ENCODE data around the gene STMN1. TPM values are rescaled to one million over a fixed set of nuclear protein-coding genes. Genes with fewer than 3 reads are reported as not detected.

Gene STMN1
- total and polyA plus RNA-seq, 9 of the 15 experiments (the other 6 are each of a cell fraction or from before 2014, with no cell fraction given): 269 to 2,153 (median 595) TPM

DNA sequence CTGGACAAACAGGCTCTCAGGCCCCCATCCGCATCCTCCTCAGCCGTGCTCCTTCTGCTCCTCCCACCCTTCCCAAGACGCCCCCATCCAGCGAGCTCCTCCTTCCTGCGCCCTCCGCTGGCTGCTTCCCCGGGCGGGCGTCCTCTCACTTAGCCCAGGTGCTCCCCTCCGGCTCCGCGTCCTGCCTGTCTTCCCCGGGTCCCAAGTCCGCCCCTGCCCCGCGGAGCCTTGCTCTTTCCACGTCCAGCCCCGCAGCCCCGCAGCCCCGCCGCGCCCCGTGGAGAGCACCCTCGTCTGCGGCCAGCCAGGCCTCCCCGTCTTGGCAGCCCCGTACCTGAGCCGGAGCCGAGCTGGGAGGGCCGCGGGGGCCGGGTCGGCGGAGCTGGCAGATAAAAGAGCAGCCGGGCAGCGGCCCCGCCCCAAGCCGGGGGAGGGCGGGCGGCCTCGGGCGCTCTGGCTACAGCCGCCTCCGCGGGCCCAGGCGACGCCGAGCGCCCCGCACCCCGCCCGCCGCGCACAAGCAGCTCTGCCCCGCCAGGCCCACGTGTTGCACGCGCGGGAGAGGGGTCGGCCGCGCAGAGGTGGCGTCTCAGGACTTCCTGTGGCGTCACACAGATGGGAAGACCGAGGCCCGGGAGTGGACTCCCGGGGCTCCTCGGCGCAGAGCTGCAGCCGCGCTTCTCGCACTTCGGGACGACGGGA, 30.9 kb downstream of the STMN1 start, which contains the start of gene PAQR7 (continued):
- TF ChIP-seq ZNF589 (CRISPR knock-in tag; IDR thresholded peaks at IDR 0.05; ENCODE audit: low read depth) (peak; percentile 90), FIP1L1 (IDR thresholded peaks at IDR 0.05; ENCODE audit: low read depth, low read length, poor library complexity, severe bottlenecking) (peak; percentile 38), FOSL1 (tag; conservative IDR thresholded peaks at IDR 0.05) (no peak; the same call in 1 of the 2 replicates), FOXK2 (conservative IDR thresholded peaks at IDR 0.05 in 1 of 2, IDR thresholded peaks at IDR 0.05 in 1 of 2; ENCODE audit: low read depth in 2 of 2) (no peak), POLR2AphosphoS5 (IDR thresholded peaks at IDR 0.05; ENCODE audit: control insufficient read depth, insufficient read depth, low read depth, low read length) (peak; percentile 30; the same call in 1 of the 2 replicates), GABPA (tag; conservative IDR thresholded peaks at IDR 0.05; ENCODE audit: low read depth) (peak; percentile 80), RBM22 (IDR thresholded peaks at IDR 0.05; ENCODE audit: low read depth, low read length, poor library complexity, severe bottlenecking) (no peak)
- TF ChIP-seq, protein P1, sequence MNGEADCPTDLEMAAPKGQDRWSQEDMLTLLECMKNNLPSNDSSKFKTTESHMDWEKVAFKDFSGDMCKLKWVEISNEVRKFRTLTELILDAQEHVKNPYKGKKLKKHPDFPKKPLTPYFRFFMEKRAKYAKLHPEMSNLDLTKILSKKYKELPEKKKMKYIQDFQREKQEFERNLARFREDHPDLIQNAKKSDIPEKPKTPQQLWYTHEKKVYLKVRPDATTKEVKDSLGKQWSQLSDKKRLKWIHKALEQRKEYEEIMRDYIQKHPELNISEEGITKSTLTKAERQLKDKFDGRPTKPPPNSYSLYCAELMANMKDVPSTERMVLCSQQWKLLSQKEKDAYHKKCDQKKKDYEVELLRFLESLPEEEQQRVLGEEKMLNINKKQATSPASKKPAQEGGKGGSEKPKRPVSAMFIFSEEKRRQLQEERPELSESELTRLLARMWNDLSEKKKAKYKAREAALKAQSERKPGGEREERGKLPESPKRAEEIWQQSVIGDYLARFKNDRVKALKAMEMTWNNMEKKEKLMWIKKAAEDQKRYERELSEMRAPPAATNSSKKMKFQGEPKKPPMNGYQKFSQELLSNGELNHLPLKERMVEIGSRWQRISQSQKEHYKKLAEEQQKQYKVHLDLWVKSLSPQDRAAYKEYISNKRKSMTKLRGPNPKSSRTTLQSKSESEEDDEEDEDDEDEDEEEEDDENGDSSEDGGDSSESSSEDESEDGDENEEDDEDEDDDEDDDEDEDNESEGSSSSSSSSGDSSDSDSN (IDR thresholded peaks at IDR 0.05; ENCODE audit: borderline replicate concordance in 1 of 2, low read depth in 2 of 2, low read length in 2 of 2): peak; percentile 31 to 91; a peak in 2 of 4 replicates
- TF ChIP-seq, protein P2, sequence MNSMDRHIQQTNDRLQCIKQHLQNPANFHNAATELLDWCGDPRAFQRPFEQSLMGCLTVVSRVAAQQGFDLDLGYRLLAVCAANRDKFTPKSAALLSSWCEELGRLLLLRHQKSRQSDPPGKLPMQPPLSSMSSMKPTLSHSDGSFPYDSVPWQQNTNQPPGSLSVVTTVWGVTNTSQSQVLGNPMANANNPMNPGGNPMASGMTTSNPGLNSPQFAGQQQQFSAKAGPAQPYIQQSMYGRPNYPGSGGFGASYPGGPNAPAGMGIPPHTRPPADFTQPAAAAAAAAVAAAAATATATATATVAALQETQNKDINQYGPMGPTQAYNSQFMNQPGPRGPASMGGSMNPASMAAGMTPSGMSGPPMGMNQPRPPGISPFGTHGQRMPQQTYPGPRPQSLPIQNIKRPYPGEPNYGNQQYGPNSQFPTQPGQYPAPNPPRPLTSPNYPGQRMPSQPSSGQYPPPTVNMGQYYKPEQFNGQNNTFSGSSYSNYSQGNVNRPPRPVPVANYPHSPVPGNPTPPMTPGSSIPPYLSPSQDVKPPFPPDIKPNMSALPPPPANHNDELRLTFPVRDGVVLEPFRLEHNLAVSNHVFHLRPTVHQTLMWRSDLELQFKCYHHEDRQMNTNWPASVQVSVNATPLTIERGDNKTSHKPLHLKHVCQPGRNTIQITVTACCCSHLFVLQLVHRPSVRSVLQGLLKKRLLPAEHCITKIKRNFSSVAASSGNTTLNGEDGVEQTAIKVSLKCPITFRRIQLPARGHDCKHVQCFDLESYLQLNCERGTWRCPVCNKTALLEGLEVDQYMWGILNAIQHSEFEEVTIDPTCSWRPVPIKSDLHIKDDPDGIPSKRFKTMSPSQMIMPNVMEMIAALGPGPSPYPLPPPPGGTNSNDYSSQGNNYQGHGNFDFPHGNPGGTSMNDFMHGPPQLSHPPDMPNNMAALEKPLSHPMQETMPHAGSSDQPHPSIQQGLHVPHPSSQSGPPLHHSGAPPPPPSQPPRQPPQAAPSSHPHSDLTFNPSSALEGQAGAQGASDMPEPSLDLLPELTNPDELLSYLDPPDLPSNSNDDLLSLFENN (IDR thresholded peaks at IDR 0.05; ENCODE audit: low read depth in 2 of 2, low read length in 2 of 2): no peak
